Heart left ventricle (tissue), 16 donors: ENCODE measurements around the gene BCAR3. TPM values are rescaled to one million over a fixed set of nuclear protein-coding genes. Genes with fewer than 3 reads are reported as not detected.

Source experiments
- ATAC-seq, 4 donors: fragments of 200-7000 bp; cut with Tn5 transposase; one replicate each; pipeline ENCODE4 v1.9.1; 2020 to 2022; ENCODE audit warnings: moderate library complexity in 4 of 4, mild to moderate bottlenecking in 3 of 4, moderate number of reproducible peaks in 1 of 4
- DNase-seq, 5 donors: peaks; one replicate each; pipeline ENCODE4 v3.0.0-alpha.2; 2020
- H3K27ac ChIP-seq, 12 donors: fragments of 200-600 bp; sonication (generic) in 4 of 12; one replicate each; pipeline versions ENCODE4 v1.5.0 to v1.8.0; 2016 to 2022; ENCODE audit warnings: mild to moderate bottlenecking in 2 of 12
- H3K27me3 ChIP-seq, 9 donors: fragments of 200-600 bp; sonication (generic) in 2 of 9; one replicate each; pipeline versions ENCODE4 v1.5.1 to v1.8.0; 2016 to 2022; ENCODE audit warnings: mild to moderate bottlenecking in 3 of 9
- H3K36me3 ChIP-seq, 9 donors: fragments of 200-600 bp; sonication (generic) in 2 of 9; one replicate each; pipeline versions ENCODE4 v1.5.0 to v1.8.0; 2018 to 2022; ENCODE audit warnings: mild to moderate bottlenecking in 2 of 9
- H3K4me1 ChIP-seq, 12 donors: fragments of 200-600 bp; sonication (generic) in 4 of 12; one replicate each; pipeline versions ENCODE4 v1.5.0 to v1.8.0; 2016 to 2022; ENCODE audit warnings: mild to moderate bottlenecking in 3 of 12
- H3K4me3 ChIP-seq, 12 donors: fragments of 200-600 bp; sonication (generic) in 4 of 12; one replicate each; pipeline versions ENCODE4 v1.5.0 to v1.8.0; 2017 to 2022; ENCODE audit warnings: mild to moderate bottlenecking in 9 of 12, moderate library complexity in 4 of 12
- H3K9me3 ChIP-seq, 12 donors: fragments of 200-600 bp; sonication (generic) in 4 of 12; one replicate each; pipeline versions ENCODE4 v1.5.0 to v1.8.0; 2016 to 2022; ENCODE audit warnings: mild to moderate bottlenecking in 1 of 12
- POLR2A ChIP-seq, 2 donors: fragments of 450-650 bp; IDR thresholded peaks; one replicate each; pipeline ENCODE4 v1.6.1; 2017; ENCODE audit warnings: antibody characterized with exemption in 2 of 2, mild to moderate bottlenecking in 2 of 2, moderate library complexity in 2 of 2
- WGBS, 4 donors: extraction: QIAGEN DNeasy Blood & Tissue Kit in 2 of 4; methylation state at CpG; one replicate each; pipeline versions ENCODE4 v1.1.5 to v1.1.7; 2013 to 2018; 5-methylcytosine and 5-hydroxymethylcytosine counted together
- intact Hi-C, 10 donors: fragments of 100-400 bp; cut with DNase I; formaldehyde crosslinking; loops; one replicate each; pipeline versions ENCODE4 v1.11.1 to v1.14.2; 2022
- polyA plus RNA-seq, 2 donors: library from polyadenylated mRNA; stranded (reverse); fragments of 200-250 nt; gene quantifications; one replicate each; pipeline ENCODE4 v1.2.3, GENCODE V29; 2013
- total RNA-seq, 9 donors: library from RNA; depleted of rRNA in 2 of 9; stranded (reverse); fragments of >200 nt in 2 of 9; fragmentation: NEBNext Ultra II Directional in 3 of 9; extraction: Animal tissue kit (Norgen Biotek cat#: 25700) in 3 of 9; gene quantifications; one replicate each; pipeline versions ENCODE4 v1.1.0 to v1.2.4, GENCODE V29; 2016 to 2023
- TF ChIP-seq, protein P1 (sequence below), 12 donors: fragments of 200-600 bp; sonication (generic) in 4 of 12; IDR thresholded peaks; one replicate each; pipeline versions ENCODE4 v1.5.0 to v1.8.0; 2018 to 2022; ENCODE audit warnings: antibody characterized with exemption in 12 of 12, mild to moderate bottlenecking in 5 of 12
- donor health status: ischemic (EF 13 %, LVEDD 7.1; RV severe dilation, severe dysfunction).
- donor health status: healthy with polysubstance abuse.
- donor health status: DM: no; HTN: yes; CAD: no.
- donor health status: DM: no; HTN: no; CAD: no.
- donor health status: ischemic (EF 25% LVEDD 6.9; RV normal size, moderate dysfunction).
- donor health status: ischemic (EF 25% LVEDD 5.7; RV mildly dilated, moderate dysfunction).
- donor health status: healthy.
- donor health status: DM: yes; HTN: yes; CAD: no.
- donor health status: ischemic (EF 35%, LVEDD 5.7; RV mildly dilated, moderate dysfunction).
- donor health status: nonischemic (EF 11% LVEDD 7.7; RV severe dilation, severe dysfunction).
- donor health status: DM: yes; HTN: yes; CAD: no.
- donor health status: PGD.
- donor health status: ischemic (EF 29% LVEDD 5.4; RV normal size, mild dysfunction).
- donor health status: nonischemic (EF 23%, LVEDD 6.1; RV moderate dilation, normal function).

The BCAR3 gene
- total and polyA plus RNA-seq, 11 donors = 6.4 to 25.0 (median 12.9) TPM

DNA sequence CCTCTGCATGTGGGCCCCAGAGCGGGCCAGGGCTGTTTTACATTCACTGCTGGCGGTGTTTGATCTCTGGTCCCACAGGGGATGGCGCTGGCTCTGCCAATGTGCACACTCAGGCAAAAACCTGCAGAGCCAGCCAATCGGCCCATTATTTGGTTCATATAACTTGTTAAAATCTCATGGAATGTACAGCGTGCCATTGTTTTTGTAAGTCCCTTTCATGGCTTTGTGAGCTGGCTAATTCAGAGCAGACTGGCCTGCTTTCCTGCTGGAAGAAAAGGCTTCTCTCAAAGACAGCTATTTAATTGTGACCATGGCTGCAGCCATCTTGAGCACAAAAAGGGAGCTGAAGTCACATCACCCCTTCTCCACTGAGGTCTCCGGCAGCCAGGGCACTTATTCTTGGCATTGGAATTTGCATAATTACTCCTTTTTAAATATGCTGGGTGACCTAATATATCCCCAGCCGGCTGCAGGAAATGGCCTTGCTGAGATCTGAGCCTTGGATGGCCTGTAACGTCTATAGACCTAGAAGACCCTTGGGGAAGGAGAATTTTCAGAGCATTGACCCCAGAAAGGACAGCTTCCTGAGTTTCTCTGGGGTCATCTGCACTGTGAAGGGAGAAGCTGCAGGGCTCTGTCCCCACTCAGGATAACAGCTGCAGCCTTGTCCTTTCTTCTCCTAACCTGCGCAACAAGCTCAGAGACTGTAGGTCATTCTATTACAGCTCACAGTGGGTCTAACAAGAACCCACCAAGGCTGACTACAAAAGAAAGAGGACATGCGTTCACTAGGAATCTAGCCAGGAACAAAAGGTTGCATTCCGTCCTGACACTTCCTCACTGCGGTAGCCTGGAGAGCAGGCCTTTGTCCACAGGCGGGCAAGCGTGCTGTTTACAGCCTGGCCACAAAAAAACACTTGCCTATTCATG is 45.8 kb downstream of the BCAR3 start:
- intact Hi-C loops = loop anchor here in 3 of 10 donors (5.0 to 10.0 kb wide), 3 partner anchors 36 to 331 kb away; no protein-coding TSS in a partner anchor
- Histone ChIP-seq H3K27me3 (no peaks in the 10 kb centered on the region), H3K9me3 (peaks cover 0 to 2% (median 0%) of the 10 kb centered on the region in 12 donors), H3K4me1 (peaks cover 0 to 19% (median 10%) of the 10 kb centered on the region in 12 donors), H3K4me3 (no peak overlapping the region), H3K27ac (peak overlapping the region in 10 of 12 donors; percentile 20 to 64 (median 40)), H3K36me3 (peaks cover 0 to 12% (median 0%) of the 10 kb centered on the region in 9 donors)
- TF ChIP-seq, protein P1, sequence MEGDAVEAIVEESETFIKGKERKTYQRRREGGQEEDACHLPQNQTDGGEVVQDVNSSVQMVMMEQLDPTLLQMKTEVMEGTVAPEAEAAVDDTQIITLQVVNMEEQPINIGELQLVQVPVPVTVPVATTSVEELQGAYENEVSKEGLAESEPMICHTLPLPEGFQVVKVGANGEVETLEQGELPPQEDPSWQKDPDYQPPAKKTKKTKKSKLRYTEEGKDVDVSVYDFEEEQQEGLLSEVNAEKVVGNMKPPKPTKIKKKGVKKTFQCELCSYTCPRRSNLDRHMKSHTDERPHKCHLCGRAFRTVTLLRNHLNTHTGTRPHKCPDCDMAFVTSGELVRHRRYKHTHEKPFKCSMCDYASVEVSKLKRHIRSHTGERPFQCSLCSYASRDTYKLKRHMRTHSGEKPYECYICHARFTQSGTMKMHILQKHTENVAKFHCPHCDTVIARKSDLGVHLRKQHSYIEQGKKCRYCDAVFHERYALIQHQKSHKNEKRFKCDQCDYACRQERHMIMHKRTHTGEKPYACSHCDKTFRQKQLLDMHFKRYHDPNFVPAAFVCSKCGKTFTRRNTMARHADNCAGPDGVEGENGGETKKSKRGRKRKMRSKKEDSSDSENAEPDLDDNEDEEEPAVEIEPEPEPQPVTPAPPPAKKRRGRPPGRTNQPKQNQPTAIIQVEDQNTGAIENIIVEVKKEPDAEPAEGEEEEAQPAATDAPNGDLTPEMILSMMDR (IDR thresholded peaks at IDR 0.05) = no peak
- no peak for TF ChIP-seq POLR2A (IDR thresholded peaks at IDR 0.05)
- DNase-seq (no peak), ATAC-seq (peak; percentile 48 to 66 (median 56))
- WGBS, 4 donors = 64 to 79% (median 70%) methylated on average over 12 to 14 of the region's 14 CpGs

DNA sequence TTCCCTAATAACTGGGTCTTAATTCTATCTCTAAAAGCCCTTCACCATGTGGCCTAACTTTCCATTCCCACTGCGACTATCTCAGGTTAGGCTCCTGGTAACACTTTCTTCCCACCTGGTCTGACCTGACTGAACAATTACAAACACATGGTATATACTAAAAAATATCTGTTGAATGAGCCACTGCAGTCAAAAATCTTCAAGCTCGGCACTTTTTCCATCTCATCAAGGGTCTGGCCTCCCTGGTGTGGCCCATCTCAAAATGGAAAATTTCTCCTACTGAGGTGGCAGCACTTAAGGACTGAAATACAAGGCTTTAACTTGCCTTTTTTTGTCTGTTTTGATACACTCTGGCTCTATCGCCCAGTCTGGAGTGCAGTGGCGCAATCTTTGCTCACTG is 48.3 kb downstream of the BCAR3 start:
- Histone ChIP-seq H3K4me1 (peaks cover 0 to 27% (median 11%) of the 10 kb centered on the region in 12 donors), H3K27ac (no peak overlapping the region), H3K9me3 (peaks cover 0 to 3% (median 0%) of the 10 kb centered on the region in 12 donors), H3K27me3 (no peaks in the 10 kb centered on the region), H3K4me3 (no peak overlapping the region), H3K36me3 (no peaks in the 10 kb centered on the region)
- DNase-seq (no peak), ATAC-seq (no peak)
- no peak for TF ChIP-seq POLR2A (IDR thresholded peaks at IDR 0.05)
- TF ChIP-seq, protein P1 (IDR thresholded peaks at IDR 0.05) = no peak
- WGBS, 4 donors = 97 to 100% (median 98%) methylated on average over 4 of the region's 4 CpGs
- intact Hi-C loops = loop anchor here in 4 of 10 donors (5.0 to 10.0 kb wide), 4 partner anchors 119 to 329 kb away; no protein-coding TSS in a partner anchor

DNA sequence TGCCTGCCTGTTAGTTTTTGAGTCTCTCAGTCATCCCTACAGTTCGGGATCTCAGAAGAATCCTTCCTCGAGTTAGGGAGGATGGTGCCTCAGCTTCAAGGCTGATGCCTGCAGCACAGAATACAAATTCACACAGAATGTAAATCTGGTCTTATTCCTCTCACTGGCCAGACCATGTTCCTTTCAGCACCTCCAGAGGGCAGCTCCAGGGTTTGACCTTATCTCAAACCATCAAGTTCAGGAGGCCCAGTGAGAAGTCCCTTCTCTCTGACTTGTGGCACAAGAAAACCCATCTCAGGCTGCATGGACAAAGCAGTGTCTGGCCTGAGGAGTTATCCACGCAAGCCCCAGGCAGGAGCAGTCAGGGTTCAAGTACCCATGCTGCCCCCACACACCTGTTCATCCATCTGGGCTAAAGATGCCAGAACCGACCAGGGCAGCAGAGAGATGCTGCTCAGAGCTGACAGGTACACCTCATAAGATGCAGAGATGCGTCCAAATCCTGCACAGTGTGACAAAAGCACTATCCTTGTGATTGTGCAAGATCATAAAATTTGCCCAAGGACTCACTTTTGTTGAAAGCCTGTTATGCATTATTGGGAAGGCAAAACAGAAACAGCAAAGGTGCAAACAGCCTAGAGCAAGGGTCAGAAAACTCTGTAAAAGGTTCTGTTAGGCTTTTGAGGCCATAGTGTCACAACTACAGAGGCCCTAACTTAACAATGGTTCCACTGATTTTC is 49.8 kb downstream of the BCAR3 start:
- Histone ChIP-seq H3K27me3 (no peaks in the 10 kb centered on the region), H3K27ac (no peak overlapping the region), H3K36me3 (no peaks in the 10 kb centered on the region), H3K9me3 (peaks cover 0 to 3% (median 0%) of the 10 kb centered on the region in 12 donors), H3K4me1 (peaks cover 0 to 26% (median 10%) of the 10 kb centered on the region in 12 donors), H3K4me3 (no peak overlapping the region)
- TF ChIP-seq, protein P1 (IDR thresholded peaks at IDR 0.05) = peak in 11 of 12 donors; percentile 7 to 46 (median 25)
- TF ChIP-seq POLR2A (IDR thresholded peaks at IDR 0.05) = no peak
- ATAC-seq = peak in 2 of 4 donors; percentile 10 to 21
- 85 to 96% (median 93%) methylated on average over 5 of the region's 5 CpGs for WGBS, 4 donors
- DNase-seq = no peak
- intact Hi-C loops = loop anchor here in 8 of 10 donors (2.0 to 10.0 kb wide), 6 partner anchors 49 to 327 kb away; partner anchors contain the start of gene BCAR3 (in 6 of the 8)
